Sigmoid colon (tissue), 4 donors: ENCODE measurements around the gene FGFR2.

Source experiments
- EP300 ChIP-seq, 4 donors: sonication (generic); formaldehyde crosslinking; IDR thresholded peaks; one replicate each; pipeline ENCODE4 v1.6.1; 2017; ENCODE audit warnings: antibody characterized with exemption in 4 of 4
- POLR2A ChIP-seq, 2 donors: fragments of 450-650 bp; IDR thresholded peaks; one replicate each; pipeline ENCODE4 v1.6.1; 2016; ENCODE audit warnings: antibody characterized with exemption in 2 of 2, mild to moderate bottlenecking in 2 of 2, moderate library complexity in 2 of 2
- POLR2AphosphoS5 ChIP-seq, 4 donors: sonication (generic); formaldehyde crosslinking; IDR thresholded peaks; one replicate each; pipeline ENCODE4 v1.6.1; 2017; ENCODE audit warnings: antibody characterized with exemption in 4 of 4
- TF ChIP-seq, protein P1 (sequence below), 4 experiments: fragments of 450-650 bp in 3 of 4; fragments of 200-600 bp in 1 of 4; IDR thresholded peaks; one replicate each; pipeline ENCODE4 v1.5.1; 2016 to 2019; ENCODE audit warnings: antibody characterized with exemption in 4 of 4, mild to moderate bottlenecking in 3 of 4, moderate library complexity in 2 of 4

DNA sequence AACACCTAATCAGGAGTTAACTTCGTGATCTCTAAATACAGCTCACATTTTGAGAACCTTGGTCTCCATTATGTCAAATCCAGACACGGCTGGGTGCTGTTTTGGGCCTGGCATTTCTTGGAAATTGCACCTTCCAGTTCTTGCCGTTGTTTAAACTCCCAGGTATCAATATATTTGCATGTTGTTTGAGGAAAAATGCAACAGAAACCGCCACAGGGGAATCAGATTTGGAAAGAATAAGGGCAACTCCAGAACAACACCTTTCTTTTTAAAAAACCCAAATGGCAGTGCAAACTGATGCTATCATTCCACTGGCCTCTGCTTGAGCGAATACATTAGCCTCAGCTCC is 162.0 kb downstream of the FGFR2 start:
- TF ChIP-seq POLR2A (IDR thresholded peaks at IDR 0.05): no peak
- TF ChIP-seq, protein P1, sequence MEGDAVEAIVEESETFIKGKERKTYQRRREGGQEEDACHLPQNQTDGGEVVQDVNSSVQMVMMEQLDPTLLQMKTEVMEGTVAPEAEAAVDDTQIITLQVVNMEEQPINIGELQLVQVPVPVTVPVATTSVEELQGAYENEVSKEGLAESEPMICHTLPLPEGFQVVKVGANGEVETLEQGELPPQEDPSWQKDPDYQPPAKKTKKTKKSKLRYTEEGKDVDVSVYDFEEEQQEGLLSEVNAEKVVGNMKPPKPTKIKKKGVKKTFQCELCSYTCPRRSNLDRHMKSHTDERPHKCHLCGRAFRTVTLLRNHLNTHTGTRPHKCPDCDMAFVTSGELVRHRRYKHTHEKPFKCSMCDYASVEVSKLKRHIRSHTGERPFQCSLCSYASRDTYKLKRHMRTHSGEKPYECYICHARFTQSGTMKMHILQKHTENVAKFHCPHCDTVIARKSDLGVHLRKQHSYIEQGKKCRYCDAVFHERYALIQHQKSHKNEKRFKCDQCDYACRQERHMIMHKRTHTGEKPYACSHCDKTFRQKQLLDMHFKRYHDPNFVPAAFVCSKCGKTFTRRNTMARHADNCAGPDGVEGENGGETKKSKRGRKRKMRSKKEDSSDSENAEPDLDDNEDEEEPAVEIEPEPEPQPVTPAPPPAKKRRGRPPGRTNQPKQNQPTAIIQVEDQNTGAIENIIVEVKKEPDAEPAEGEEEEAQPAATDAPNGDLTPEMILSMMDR (IDR thresholded peaks at IDR 0.05): no peak
- no peak for TF ChIP-seq POLR2AphosphoS5 (IDR thresholded peaks at IDR 0.05)
- no peak for TF ChIP-seq EP300 (IDR thresholded peaks at IDR 0.05)
